NB4 (cell line): Measurements from ENCODE around the gene TMEM121B.

Experiments used
- POLR2A ChIP-seq: IDR thresholded peaks from 2 replicates; pipeline ENCODE4 v1.6.1; 2011; ENCODE audit warnings: mild to moderate bottlenecking; ENCODE audit not compliant: insufficient read length; ENCODE audit errors: extremely low read depth
- TF ChIP-seq, protein P1 (sequence below): IDR thresholded peaks from one replicate; pipeline ENCODE4 v1.5.1; 2012; ENCODE audit warnings: low read depth, low read length

DNA sequence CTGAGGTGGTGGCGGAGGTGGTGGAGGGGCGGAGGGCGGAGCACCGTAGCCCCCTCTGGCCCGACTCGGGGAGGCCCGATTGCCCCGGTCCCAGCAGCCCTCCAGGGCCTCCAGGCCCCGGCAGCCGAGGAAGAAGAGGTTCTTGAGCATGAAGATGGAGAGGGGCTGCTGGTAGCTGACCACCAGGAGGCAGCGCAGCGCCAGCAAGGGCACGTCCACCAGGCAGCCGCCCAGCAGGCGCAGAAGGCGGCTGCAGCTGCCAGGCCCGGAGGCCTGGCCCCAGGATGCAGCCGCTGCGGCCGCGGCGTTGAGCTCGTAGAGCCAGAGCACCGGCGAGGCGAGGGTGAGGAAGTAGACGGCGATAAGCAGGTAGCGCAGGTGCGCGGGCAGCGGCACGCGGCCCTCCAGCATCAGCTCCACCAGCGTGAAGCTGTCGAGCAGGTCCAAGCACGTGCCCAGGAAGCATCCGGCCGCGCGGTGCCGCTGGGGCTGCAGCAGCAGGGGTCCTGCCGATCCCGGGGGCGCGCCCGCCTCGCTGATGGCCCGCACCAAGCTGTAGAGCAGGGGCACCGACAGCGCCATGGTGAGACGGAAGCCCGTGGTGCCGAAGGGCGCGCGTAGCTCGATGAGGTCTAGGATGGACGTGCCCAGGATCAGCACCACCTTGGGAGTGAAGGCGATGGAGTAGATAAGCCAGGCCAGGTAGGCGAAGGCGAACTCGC is 1.5 kb downstream of the TMEM121B start:
- TF ChIP-seq, protein P1, sequence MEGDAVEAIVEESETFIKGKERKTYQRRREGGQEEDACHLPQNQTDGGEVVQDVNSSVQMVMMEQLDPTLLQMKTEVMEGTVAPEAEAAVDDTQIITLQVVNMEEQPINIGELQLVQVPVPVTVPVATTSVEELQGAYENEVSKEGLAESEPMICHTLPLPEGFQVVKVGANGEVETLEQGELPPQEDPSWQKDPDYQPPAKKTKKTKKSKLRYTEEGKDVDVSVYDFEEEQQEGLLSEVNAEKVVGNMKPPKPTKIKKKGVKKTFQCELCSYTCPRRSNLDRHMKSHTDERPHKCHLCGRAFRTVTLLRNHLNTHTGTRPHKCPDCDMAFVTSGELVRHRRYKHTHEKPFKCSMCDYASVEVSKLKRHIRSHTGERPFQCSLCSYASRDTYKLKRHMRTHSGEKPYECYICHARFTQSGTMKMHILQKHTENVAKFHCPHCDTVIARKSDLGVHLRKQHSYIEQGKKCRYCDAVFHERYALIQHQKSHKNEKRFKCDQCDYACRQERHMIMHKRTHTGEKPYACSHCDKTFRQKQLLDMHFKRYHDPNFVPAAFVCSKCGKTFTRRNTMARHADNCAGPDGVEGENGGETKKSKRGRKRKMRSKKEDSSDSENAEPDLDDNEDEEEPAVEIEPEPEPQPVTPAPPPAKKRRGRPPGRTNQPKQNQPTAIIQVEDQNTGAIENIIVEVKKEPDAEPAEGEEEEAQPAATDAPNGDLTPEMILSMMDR: peak; percentile 46
- no peak for TF ChIP-seq POLR2A
